GM12801 (cell line): ENCODE measurements around the gene ZNF91.

Experiments used
- CTCF ChIP-seq: IDR thresholded peaks from one replicate; pipeline ENCODE4 v1.5.1; 2011; ENCODE audit warnings: control low read depth; ENCODE audit not compliant: insufficient read length; ENCODE audit errors: extremely low read depth

Gene ZNF91

DNA sequence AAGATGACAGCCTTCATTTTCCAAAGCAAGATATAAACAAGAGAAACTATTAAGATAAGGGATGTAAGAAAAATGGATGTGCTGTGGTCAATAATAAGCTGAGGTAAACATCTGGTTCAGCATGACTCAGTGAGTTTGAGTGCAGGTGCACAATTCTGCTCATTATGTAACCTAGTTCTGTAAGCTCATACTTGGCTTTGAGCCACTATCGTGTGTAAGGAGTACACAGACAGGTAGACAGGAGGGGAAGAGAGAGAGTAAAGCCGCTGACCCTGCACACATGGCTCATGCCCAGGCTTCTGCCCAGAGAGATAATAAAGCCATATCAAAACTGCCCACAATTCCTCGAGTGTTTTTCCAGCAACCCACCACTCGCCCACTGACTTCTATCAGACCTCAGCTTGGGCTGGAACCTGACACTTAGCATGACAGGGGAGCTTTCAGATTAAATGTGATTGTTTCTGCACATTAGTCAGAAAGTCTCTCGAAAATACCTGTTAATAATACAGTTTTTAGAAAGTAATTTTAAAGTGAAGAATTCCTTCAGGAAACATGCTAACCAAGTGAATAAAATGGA lies 51.7 kb downstream of the ZNF91 start:
- no peak for TF ChIP-seq CTCF

- no peak for TF ChIP-seq CTCF
Measured at GRCh38 chr19:23328211-23328610, 67.1 kb downstream of the ZNF91 start.

DNA sequence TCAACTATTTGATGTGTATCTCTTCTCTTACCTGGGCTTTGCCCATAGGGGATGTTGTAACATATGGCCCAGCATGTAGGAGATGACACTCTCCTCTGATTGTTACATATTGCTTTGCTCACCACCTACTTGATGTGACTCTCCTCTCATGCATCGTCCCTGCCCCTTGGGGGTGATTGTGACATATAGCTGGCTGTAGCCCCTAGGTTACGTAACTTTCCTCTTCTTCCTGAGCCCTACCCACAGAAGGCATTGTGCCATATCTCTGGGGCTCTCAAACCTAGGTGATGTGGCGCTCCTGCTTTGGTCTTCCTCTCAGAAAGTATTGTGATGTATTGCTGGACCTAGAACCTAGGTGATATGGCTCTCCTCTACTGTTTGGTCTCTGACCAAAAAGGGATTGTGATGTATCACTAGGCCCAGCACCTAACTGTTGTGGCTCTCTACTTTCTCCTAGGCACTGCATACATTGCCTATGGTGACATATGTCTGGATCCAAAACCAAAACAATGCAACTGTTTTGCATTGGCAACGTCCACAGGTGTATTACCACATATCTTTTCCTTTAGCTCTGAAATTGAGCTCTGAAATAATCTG lies 73.2 kb downstream of the ZNF91 start:
- TF ChIP-seq CTCF = no peak

DNA sequence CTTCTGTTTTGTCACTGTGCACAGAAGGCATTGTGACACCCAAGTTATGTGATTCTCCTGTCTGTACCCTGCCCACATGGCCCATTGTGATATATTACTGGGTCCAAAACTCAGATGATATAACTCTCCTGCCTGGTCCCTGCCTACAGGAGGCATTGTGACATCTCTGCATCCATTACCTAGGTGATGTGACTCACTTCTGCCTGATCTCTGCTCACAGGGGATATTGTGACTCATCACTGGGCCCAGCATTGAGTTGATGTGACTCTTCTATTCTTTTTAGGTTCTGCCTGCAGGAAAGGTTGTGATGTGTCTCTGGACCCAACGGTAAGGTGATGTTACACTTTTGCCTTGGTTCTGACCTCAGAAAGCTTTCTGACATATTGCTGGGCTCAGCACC lies 77.1 kb downstream of the ZNF91 start:
- TF ChIP-seq CTCF = no peak

DNA sequence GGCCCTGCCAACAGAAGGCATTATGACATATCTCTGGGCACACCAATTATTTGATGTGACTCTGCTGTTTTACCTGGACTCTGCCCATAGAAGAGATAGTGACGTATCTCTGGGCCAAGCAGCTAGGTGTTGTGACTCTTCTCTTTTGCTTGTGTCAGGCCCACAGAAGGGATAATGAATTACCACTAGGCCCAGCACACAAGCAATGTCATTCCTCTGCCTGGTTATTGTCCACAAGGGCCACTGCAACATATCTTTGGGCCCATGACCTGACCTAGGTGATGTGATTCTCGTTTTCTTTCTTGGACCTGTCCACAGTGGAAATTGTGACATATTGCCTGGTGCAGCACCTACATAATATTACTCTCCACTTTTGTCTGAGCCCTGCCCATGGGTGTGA lies 80.0 kb downstream of the ZNF91 start:
- TF ChIP-seq CTCF = no peak

- no peak for TF ChIP-seq CTCF
Measured at GRCh38 chr19:23314505-23315251, 80.6 kb downstream of the ZNF91 start.

DNA sequence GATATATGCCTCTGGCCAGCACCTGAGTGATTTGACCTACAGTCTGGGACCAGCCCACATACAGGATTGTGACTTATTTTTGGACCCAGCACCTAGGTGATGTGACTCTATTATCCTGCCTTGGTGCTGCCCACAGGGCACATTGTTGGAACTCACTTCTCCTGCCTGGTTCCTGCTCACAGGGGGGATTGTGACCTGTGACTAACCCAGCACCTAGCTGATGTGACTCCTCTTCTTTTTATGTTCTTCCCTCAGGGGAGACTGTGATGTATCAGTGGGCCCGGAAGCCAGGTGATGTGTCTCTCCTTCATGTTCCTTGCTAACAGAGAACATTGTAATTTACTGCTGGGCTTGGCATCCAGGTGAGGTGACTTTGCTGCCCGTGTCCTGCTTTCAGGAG lies 82.1 kb downstream of the ZNF91 start:
- TF ChIP-seq CTCF = no peak
